Smooth muscle cell (in vitro differentiated cells): ENCODE results near the gene SLC22A23. TPM values are rescaled to one million over a fixed set of nuclear protein-coding genes. Genes with fewer than 3 reads are reported as not detected.

ENCODE experiments used
- DNase-seq: peaks from one replicate; lab custom pipeline; 2025; ENCODE audit not compliant: unreplicated experiment; lab: John Stamatoyannopoulos, UW
- H2AFZ ChIP-seq: fragments of 200-600 bp; sonication (generic); 2 replicates; pipeline ENCODE4 v1.6.0; 2016; ENCODE audit warnings: antibody characterized with exemption, low read depth, mild to moderate bottlenecking
- H3F3A ChIP-seq: fragments of 200-600 bp; sonication (generic); 2 replicates; pipeline ENCODE4 v1.6.0; 2017; ENCODE audit warnings: antibody characterized with exemption, low read depth
- H3K27ac ChIP-seq: fragments of 200-600 bp; sonication (generic); 2 replicates; pipeline ENCODE4 v1.5.1; 2016; ENCODE audit warnings: low read depth, mild to moderate bottlenecking
- H3K27me3 ChIP-seq: fragments of 200-600 bp; sonication (generic); 2 replicates; pipeline ENCODE4 v1.6.1; 2016; ENCODE audit warnings: low read depth, mild to moderate bottlenecking
- H3K36me3 ChIP-seq: fragments of 200-600 bp; sonication (generic); 2 replicates; pipeline ENCODE4 v1.5.1; 2016; ENCODE audit warnings: low read depth
- H3K4me1 ChIP-seq: fragments of 200-600 bp; sonication (generic); 2 replicates; pipeline ENCODE4 v1.5.1; 2016; ENCODE audit warnings: low read depth
- H3K4me2 ChIP-seq: fragments of 200-600 bp; sonication (generic); 2 replicates; pipeline ENCODE4 v1.6.0; 2016; ENCODE audit warnings: mild to moderate bottlenecking
- H3K4me3 ChIP-seq: fragments of 200-600 bp; sonication (generic); 2 replicates; pipeline ENCODE4 v1.5.1; 2016; ENCODE audit warnings: mild to moderate bottlenecking
- H3K79me2 ChIP-seq: fragments of 200-600 bp; sonication (generic); 2 replicates; pipeline ENCODE4 v1.6.0; 2016; ENCODE audit warnings: low read depth, mild to moderate bottlenecking
- H3K9ac ChIP-seq: fragments of 200-600 bp; sonication (generic); 2 replicates; pipeline ENCODE4 v1.6.0; 2016; ENCODE audit warnings: low read depth
- H3K9me3 ChIP-seq: fragments of 200-600 bp; sonication (generic); replicated peaks from 2 replicates; pipeline ENCODE4 v1.5.1; 2016; ENCODE audit warnings: low read depth
- H4K20me1 ChIP-seq: fragments of 200-600 bp; sonication (generic); 2 replicates; pipeline ENCODE4 v1.6.0; 2016; ENCODE audit warnings: low read depth
- WGBS: methylation state at CpG from one replicate; pipeline ENCODE4 v1.1.7; 2016; ENCODE audit warnings: low lambda C conversion rate; 5-methylcytosine and 5-hydroxymethylcytosine counted together
- polyA plus RNA-seq: library from polyadenylated mRNA; unstranded; fragments of >200 nt; fragmentation: Nextera tagmentation; extraction: Ambion mirVana; gene quantifications from 2 replicates; pipeline ENCODE4 v1.2.1, GENCODE V29; 2016
- total RNA-seq: library from RNA; depleted of rRNA; stranded (reverse); fragments of >200 nt; gene quantifications from 2 replicates; pipeline ENCODE4 v1.2.3, GENCODE V29; 2014
- TF ChIP-seq, protein P1 (sequence below): fragments of 200-600 bp; sonication (generic); IDR thresholded peaks from 2 replicates; pipeline ENCODE4 v1.5.1; 2017; ENCODE audit warnings: borderline replicate concordance, mild to moderate bottlenecking, antibody characterized with exemption; ENCODE audit not compliant: insufficient read depth, poor library complexity, severe bottlenecking

SLC22A23 gene
- total and polyA plus RNA-seq, 2 experiments from 2014 or later: 1.6 to 3.8 TPM

DNA sequence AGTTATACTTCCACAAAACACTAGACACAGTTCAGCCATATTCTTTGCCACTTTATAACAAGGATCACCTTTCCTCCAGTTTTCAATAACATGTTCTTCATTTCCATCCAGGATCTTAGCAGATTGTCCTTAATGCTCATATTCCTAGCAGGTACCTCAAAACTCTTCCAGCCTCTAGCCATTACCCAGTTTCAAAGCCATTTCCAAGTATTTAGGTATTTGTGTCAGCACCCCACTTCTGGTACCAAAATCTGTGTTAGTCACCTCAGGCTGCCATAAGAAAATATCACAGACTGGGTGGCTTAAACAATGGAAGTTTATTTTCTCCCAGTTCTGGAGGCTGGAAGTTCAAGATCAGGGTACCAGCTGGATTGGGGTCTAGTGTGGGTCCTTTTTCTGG, 23.2 kb upstream of the SLC22A23 start:
- TF ChIP-seq, protein P1, sequence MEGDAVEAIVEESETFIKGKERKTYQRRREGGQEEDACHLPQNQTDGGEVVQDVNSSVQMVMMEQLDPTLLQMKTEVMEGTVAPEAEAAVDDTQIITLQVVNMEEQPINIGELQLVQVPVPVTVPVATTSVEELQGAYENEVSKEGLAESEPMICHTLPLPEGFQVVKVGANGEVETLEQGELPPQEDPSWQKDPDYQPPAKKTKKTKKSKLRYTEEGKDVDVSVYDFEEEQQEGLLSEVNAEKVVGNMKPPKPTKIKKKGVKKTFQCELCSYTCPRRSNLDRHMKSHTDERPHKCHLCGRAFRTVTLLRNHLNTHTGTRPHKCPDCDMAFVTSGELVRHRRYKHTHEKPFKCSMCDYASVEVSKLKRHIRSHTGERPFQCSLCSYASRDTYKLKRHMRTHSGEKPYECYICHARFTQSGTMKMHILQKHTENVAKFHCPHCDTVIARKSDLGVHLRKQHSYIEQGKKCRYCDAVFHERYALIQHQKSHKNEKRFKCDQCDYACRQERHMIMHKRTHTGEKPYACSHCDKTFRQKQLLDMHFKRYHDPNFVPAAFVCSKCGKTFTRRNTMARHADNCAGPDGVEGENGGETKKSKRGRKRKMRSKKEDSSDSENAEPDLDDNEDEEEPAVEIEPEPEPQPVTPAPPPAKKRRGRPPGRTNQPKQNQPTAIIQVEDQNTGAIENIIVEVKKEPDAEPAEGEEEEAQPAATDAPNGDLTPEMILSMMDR: no peak
- no peak overlapping the region for H3K4me3 ChIP-seq
- H3K27ac ChIP-seq: no peak overlapping the region
- no peaks in the 10 kb centered on the region for H3K9me3 ChIP-seq
- no peak overlapping the region for H3K9ac ChIP-seq
- DNase-seq: no peak
- H4K20me1 ChIP-seq: no peaks in the 10 kb centered on the region
- H2AFZ ChIP-seq: no peak overlapping the region
- H3F3A ChIP-seq: no peaks in the 10 kb centered on the region
- no peaks in the 10 kb centered on the region for H3K36me3 ChIP-seq
- no peak overlapping the region for H3K4me2 ChIP-seq
- H3K79me2 ChIP-seq: no peaks in the 10 kb centered on the region
- H3K4me1 ChIP-seq: no peaks in the 10 kb centered on the region
- no peaks in the 10 kb centered on the region for H3K27me3 ChIP-seq

DNA sequence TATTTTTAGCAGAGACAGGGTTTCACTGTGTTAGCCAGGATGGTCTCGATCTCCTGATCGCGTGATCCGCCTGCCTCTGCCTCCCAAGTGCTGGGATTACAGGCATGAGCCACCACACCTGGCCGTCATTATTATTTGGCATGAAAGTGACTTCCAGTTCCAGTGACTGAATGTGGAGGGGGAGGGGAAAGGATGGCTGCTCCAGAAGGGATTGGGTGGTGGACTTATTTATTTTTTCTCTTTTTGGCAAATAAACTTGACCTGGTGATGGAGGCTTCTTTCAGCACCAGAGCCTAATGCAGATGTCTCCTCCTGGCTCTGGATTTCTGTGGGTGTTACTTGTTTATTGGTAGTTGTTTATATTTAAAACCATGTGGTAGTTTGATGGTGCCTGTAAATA, 16.9 kb upstream of the SLC22A23 start:
- Histone ChIP-seq H3K4me3 (no peak overlapping the region), H3K4me1 (peaks cover 3% of the 10 kb centered on the region), H2AFZ (no peak overlapping the region), H3K27me3 (no peaks in the 10 kb centered on the region), H3K27ac (no peak overlapping the region), H3K4me2 (peak overlapping the region; percentile 64), H4K20me1 (no peaks in the 10 kb centered on the region), H3K36me3 (no peaks in the 10 kb centered on the region), H3K9ac (no peak overlapping the region), H3F3A (no peaks in the 10 kb centered on the region), H3K9me3 (no peaks in the 10 kb centered on the region), H3K79me2 (no peaks in the 10 kb centered on the region)
- TF ChIP-seq, protein P1: no peak
- 93% methylated on average over 5 of the region's 5 CpGs for WGBS
- no peak for DNase-seq

DNA sequence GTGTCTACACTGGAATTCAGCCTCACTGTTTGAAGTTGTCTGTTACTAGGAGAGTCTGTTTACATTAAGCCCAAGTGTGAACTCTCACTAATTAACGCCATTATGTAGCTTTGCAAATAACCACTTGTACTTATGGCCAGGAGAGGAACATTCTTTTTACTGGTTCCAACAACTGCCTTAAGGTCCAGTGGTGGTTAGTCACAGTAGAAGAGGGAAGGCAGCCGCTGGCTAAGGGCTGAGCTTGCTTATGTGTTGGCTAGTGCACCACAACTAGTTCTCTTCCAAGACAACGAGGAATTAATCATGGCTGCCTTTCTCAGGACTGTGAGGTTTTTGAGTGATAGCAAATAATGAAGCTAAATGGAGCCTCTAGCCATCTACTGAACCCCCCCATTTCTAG, 14.9 kb upstream of the SLC22A23 start:
- 79% methylated on average over 3 of the region's 3 CpGs for WGBS
- no peaks in the 10 kb centered on the region for H4K20me1 ChIP-seq
- no peaks in the 10 kb centered on the region for H3K27me3 ChIP-seq
- TF ChIP-seq, protein P1: no peak
- H3K9ac ChIP-seq: no peak overlapping the region
- DNase-seq: no peak
- no peak overlapping the region for H3K27ac ChIP-seq
- no peaks in the 10 kb centered on the region for H3K9me3 ChIP-seq
- H3F3A ChIP-seq: no peaks in the 10 kb centered on the region
- no peak overlapping the region for H3K4me3 ChIP-seq
- peaks cover 3% of the 10 kb centered on the region for H3K4me1 ChIP-seq
- H3K4me2 ChIP-seq: no peak overlapping the region
- no peaks in the 10 kb centered on the region for H3K79me2 ChIP-seq
- H3K36me3 ChIP-seq: no peaks in the 10 kb centered on the region
- no peak overlapping the region for H2AFZ ChIP-seq

DNA sequence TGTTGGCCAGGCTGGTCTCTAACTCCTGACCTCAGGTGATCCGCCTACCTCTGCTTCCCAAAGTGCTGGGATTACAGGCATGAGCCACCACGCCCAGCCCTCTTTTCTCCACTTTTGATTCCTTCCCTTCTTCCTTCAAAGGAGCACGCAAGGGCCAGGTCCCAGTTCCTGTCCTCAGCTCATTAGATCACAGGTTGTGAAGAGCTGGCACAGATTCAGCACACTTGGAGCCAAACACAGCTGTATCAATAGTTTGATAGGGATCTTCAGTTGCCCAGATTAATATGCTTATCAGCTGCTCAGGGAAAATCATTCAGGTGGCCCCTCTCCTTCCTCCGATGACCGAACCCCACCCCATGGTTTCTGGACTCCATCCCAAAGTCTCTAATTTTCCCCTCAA, 14.4 kb upstream of the SLC22A23 start:
- Histone ChIP-seq H3K9ac (no peak overlapping the region), H3K27ac (no peak overlapping the region), H3K27me3 (no peaks in the 10 kb centered on the region), H3K4me1 (peaks cover 3% of the 10 kb centered on the region), H4K20me1 (no peaks in the 10 kb centered on the region), H3K79me2 (no peaks in the 10 kb centered on the region), H2AFZ (no peak overlapping the region), H3F3A (no peaks in the 10 kb centered on the region), H3K4me3 (no peak overlapping the region), H3K36me3 (no peaks in the 10 kb centered on the region), H3K4me2 (no peak overlapping the region), H3K9me3 (no peaks in the 10 kb centered on the region)
- TF ChIP-seq, protein P1: no peak
- WGBS: 98% methylated on average over 5 of the region's 5 CpGs
- no peak for DNase-seq
